SK-N-MC (cell line): ENCODE data around the gene POLR2J3.
"Not testable (repeated sequence)": the region's sequence is repeated elsewhere in the genome, so short reads cannot be mapped to it uniquely, and the experiment has no call there.

Experiments used
- EZH2 ChIP-seq: fragments of 200-600 bp; sonication (generic); IDR thresholded peaks from one replicate; pipeline ENCODE4 v1.6.1; 2017; ENCODE audit warnings: antibody characterized with exemption
- FOXP2 ChIP-seq: optimal IDR thresholded peaks from 2 replicates; pipeline ENCODE3; 2011; ENCODE audit warnings: mild to moderate bottlenecking, moderate library complexity; ENCODE audit not compliant: insufficient read depth; ENCODE audit errors: extremely low read length, control extremely low read depth
- POLR2AphosphoS5 ChIP-seq: IDR thresholded peaks from 2 replicates; pipeline ENCODE4 v1.6.1; 2012; ENCODE audit warnings: mild to moderate bottlenecking, low read depth, low read length, borderline replicate concordance

GRCh38 chr7:102542771-102543170 lies 29.6 kb downstream of the POLR2J3 start:
- not testable (repeated sequence) for TF ChIP-seq POLR2AphosphoS5, EZH2, FOXP2
